HG03066 (cell line): ENCODE data around the gene LRRC27.

Experiments used
- ATAC-seq: cut with Tn5 transposase; IDR thresholded peaks from one replicate; pipeline ENCODE4 v1.9.1; 2021; ENCODE audit warnings: low read depth; ENCODE audit not compliant: unreplicated experiment

LRRC27 gene

GRCh38 chr10:132397036-132397541 lies 65.1 kb downstream of the LRRC27 start, which contains the start of gene PWWP2B:
Gene PWWP2B, plus strand, starts transcription at chr10:132397200. Its CDS starts 27 bp downstream, at chr10:132397227.
- ATAC-seq, result no peak

DNA sequence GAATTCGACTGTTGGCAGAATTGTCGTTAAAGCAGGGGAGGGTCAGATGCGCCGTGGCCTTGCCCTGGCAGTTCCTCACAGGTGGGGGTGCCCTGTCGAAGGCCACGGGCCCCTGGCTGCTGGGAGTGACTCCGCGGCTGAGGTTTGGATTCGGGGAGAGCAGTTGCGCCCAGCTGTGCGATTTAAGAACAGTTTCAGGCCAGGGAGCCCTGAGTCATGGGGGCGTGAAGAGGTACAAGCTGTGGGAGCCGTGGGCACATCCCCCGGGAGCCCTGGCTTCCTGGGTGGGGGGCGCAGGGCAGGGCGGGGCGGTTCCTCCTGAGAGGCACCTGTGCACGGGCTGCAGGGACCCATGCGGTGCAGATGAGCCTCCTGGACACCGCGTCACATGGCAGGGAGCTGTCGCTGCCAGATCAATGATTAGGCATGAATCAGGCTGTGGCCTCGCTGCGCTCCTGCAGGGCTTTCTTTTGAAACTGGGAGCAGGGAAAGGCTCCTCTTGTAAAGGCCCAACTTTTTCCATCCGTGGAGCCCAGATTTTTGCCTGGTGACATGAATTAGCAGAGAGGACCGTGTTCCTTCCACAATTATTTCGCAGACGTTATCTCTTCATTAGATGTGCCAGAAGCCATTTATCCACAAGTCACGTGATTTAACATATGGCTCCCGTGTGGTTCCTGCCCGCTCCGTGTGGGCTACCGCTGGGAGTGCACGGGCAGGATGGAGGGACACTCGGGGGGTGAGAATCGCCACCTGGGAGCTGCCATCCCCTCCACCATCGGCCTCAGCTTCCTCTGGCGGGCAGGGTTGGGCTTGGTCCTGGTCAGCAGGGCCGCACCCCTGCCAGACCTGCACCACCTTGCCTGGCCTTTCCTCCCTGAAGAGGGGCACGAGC lies 65.9 kb downstream of the LRRC27 start:
- ATAC-seq, result no peak

DNA sequence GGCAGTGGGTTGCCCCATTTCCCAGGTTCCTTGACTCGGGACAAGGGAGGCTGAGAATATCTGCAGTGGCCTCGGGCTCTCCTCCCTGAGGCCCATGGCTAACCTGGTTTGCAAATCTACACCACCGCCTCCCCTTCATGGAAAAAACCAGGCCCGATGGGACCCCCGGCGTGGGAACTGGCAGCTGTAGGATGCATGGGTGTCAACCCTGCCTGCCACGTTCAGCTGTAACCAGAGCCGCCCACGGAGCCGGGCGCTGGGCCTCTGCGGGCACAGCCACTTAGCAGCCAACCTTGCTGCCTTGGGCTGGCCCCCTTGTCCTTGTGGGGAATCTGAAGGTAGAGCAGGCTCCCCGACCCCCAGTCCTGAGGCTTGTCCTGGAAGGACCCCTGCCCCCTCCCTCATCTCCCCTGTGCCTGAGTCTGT lies 66.6 kb downstream of the LRRC27 start:
- no peak for ATAC-seq

- no peak for ATAC-seq
Observed at GRCh38 chr10:132399117-132400035, 67.4 kb downstream of the LRRC27 start.

DNA sequence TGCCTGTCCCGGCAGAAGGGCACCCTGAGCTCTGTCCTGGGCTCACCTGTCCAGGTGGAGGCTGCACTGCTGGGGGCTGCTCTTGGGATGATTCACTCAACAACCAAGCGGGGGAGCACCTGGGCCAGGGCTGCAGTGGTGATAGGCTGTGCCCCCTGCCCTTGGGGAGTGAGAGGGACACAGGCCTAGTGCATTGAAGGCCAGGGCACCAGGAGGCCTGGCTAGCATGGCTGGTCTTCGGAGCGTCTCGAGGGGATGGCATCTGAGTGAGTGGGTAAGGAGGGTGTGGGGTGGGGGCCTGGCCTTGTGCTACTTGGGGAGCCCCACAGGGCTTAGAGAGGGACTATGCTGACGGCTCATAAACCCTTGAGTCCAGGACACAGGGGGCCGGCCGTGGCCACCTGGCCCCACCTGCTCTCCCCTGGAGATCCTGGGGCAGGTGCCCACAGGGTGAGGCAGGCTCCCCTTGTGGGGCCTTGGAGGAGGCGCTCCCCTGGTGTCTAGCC lies 68.1 kb downstream of the LRRC27 start:
- no peak for ATAC-seq

DNA sequence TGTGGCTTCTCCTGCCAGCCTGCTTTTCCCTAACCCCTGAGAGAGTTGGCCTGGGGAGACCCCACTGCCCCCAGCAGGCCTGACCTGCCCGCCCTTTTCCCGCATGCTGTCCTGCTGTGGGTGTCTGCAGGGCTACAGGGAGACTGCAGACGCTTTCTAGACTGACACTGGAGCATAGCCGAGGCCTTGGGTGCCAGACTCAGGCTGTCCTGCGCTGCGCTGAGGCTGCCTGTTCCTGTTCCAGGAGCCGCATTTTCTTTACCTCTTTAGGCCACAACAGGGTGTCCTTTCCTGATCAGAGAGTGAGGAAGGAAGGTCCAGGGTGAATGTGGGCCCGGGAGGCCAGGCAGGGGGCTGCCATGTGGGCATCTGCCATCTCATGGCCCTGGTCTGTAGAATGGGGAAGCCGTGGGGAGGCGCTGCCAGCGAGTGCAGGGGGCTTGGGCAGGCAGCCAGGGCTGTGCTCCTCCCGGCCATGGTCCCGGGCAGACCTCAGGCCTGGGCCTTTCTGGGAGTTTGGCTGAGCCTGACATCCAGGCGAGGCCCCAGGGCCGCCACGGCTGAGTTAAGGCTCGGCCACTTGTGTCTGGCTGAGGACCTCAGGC lies 68.7 kb downstream of the LRRC27 start:
- ATAC-seq, result no peak

DNA sequence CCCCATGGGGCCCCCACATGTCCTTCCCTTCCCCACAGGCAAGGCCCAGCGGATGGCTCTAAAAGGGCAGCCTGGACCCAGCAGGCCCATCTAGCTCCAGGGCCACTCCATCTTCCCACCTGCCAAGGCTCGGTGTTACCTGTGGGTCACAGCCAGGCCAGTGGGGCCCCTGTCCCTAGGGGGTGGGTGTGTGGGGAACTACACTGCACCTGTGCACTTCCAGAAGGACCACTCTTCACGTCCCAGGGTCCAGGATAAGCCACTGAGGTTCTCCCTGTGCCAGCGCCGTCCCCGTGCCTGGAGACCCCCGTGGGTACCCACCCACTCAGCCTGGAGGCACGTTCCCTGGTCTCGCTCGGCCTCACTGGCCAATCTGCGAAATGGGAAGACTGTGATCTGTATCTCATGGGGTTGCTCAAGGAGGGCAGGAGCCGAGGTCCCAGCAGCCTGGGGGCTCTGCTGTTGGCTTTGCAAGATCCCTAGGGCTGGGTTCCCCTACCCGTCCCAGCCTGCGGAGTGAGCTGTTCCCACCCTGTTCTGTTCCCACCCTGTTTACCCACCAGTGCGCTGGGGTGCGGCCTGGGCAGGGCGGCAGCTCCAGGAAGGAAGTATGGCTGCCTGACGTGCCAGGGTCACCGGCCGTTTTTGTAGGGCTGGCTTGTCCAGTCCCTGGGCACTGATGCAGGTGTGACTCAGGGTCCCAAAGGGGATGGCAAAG lies 69.6 kb downstream of the LRRC27 start:
- no peak for ATAC-seq

- no peak for ATAC-seq
Observed at GRCh38 chr10:132402781-132403241, 70.8 kb downstream of the LRRC27 start.

DNA sequence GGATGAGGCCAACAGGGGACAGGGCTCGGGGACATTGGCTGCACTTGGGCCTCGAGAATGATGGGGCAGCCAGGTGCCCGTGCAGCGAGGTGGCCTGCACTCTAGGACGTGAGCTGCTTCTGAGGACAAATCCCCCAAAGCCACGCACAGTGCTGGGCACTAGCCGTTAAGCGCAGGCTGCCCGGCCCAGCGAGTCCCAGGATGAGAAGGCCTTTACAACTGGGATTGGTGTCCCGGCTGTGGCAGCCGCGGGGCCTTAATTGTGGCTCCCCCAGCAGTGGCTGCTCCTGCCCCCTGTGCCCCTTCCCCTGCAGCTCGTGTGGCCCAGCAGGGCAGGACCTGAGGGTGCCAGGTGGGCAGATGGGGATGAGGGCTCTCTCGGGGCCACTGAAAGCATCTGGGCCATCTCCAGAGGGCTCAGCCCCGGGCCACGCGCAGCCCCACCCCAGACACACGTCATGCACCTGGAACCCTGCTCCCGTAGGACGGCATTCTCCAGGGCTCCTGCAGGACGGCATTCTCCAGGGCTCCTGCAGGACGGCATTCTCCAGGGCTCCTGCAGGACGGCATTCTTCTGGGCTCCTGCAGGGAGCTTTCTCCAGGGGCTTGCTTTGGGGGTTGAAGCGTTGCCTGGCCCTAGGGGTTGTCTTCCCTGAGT lies 71.6 kb downstream of the LRRC27 start:
- no peak for ATAC-seq

GRCh38 chr10:132404169-132404880 lies 72.3 kb downstream of the LRRC27 start:
- ATAC-seq, result no peak

DNA sequence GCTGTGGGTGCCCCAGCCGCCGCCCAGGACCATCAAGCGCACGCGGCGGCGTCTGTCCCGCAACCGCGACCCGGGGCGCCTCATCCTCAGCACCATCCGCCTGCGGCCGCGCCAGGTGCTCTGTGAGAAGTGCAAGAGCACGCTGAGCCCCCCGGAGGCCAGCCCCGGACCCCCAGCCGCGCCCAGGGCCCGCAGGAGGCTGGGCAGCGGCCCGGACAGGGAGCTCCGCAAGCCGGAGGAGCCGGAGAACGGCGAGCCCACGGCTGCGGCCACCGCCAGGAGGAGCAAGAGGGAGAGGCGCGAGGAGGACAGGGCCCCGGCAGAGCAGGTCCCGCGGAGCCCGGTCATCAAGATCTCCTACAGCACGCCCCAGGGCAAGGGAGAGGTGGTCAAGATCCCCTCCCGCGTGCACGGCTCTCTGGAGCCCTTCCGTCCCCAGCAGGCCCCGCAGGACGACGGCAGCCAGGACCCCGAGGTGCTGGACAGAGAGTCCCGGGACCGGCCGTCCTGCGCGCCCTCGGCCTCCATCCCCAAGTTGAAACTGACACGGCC lies 73.0 kb downstream of the LRRC27 start:
- no peak for ATAC-seq

DNA sequence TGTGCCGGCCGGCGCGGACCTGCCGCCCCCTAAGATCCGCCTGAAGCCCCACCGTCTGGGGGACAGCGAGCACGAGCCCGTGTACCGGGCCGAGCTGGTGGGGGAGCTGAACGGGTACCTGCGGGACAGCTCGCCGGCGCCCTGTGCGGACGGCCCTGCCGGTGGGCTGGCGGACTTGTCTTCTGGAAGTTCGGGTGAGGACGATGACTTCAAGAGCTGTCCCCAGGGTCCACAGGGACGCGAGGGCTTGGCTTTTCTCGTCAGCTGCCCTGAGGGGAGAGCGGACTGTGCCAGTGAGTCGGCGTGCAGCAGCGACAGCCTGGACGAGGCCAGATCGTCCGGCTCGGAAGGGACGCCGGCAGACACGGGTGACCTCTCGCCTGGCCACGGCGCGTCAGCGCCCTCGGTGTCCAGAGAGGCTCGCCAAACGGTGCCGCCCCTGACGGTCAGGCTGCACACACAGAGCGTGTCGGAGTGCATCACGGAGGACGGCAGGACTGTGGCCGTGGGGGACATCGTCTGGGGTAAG lies 73.5 kb downstream of the LRRC27 start:
- no peak for ATAC-seq

GRCh38 chr10:132406181-132406580 lies 74.2 kb downstream of the LRRC27 start:
- no peak for ATAC-seq

- ATAC-seq, result no peak
Observed at GRCh38 chr10:132406750-132407149, 74.8 kb downstream of the LRRC27 start.

DNA sequence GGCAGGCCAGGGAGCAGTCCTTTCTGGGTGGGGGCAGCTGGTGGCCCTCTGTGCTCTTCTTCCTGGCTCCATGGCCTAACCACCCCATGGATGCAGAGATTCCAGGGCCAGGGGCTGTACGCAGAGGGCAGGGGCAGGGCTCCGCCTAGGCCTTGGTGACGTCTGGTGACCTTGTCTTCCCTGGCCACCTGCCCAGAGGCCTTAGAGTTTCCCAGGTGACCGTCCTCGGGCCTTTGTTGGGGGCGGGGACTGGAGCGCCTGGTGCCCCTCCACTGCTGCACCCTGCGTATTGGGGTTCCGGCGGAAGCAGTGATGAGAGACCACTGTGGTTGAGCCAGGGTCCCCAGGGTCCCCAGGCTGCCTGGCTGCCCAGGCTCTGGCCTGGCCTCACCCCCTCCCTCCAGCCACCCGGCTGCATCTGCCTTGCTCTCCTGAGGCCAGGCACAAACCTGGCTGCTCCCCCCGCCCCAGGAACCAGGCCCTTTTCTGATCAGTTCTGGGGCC lies 75.3 kb downstream of the LRRC27 start:
- ATAC-seq, result no peak

- no peak for ATAC-seq
Observed at GRCh38 chr10:132407846-132408278, 75.9 kb downstream of the LRRC27 start.

GRCh38 chr10:132408367-132408781 lies 76.4 kb downstream of the LRRC27 start:
- no peak for ATAC-seq
